Stimulated activated CD8-positive, alpha-beta memory T cell treated with anti-CD3 and anti-CD28 coated beads, Interleukin-4, amount 100 ng/mL, for 48 hours (primary cell): ENCODE measurements around the gene ANAPC15.

ENCODE experiments used
- DNase-seq: peaks from one replicate; pipeline ENCODE4 v3.0.0-alpha.2; 2020

The ANAPC15 gene

DNA sequence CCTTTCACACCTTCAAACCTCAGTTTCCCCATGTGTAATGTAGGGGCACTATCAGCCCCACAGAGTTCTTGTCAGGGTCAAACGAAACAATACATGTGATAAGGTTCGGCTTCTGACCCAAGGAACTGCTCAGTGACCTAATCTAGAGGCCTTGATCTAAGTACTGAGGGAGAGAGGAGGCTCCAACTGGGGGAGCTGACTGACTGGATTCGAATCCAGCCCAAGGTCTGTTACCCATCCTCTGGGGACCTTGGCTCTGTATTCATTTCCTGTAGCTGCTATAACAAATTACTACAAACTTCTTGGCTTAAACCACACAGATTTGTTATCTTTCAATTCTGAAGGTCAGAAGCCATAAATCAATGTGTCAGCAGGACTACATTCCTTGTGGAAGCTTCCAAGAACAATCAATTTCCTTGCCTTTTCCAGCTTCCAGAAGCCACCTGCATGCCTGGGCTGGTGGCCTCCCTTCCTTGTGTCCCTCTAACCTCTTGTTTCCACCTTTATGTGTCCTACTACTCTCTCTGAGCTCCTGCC lies 10.7 kb upstream of the ANAPC15 start:
- no peak for DNase-seq

DNA sequence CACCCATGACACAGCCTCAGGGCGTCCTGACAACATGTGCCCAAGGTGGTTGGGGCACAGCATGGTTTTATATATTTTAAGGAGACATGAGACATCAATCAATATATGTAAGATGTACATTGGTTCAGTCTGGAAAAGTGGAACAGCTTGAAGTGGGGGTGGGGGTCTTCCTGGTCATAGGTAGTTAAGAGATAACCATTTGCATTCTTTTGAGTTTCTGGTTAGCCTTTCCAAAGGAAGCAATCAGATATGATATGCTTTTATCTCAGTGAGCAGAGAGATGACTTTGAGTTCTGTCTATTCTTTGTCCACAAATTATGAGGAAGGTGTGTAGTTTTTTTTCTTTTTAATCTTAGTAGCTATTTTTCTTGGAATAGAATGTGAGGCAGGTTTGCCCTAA lies 10.1 kb upstream of the ANAPC15 start:
- DNase-seq, result no peak

GRCh38 chr11:72120930-72121329 lies 8.4 kb upstream of the ANAPC15 start:
- DNase-seq, result no peak

DNA sequence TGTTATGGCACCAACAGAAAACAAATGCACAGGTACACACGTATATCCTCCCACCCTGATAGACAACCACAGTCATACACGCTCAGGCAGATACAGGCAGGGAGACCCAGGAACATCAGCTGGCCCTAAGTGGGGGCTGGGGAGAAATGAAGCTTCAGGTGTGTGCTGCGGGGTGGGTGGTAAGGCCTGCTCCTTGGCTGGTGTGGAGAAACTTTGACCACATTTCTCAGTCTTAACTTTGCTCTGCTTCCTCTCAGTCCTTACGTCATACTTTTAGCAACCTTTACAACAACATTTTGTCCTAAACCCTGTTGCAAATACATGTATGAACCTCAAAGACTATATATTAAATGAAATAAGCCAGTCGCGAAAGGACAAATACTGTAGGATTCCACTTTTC lies 6.7 kb upstream of the ANAPC15 start:
- DNase-seq, result no peak

- DNase-seq, result no peak
Measured at GRCh38 chr11:72116019-72116755, 3.7 kb upstream of the ANAPC15 start.

DNA sequence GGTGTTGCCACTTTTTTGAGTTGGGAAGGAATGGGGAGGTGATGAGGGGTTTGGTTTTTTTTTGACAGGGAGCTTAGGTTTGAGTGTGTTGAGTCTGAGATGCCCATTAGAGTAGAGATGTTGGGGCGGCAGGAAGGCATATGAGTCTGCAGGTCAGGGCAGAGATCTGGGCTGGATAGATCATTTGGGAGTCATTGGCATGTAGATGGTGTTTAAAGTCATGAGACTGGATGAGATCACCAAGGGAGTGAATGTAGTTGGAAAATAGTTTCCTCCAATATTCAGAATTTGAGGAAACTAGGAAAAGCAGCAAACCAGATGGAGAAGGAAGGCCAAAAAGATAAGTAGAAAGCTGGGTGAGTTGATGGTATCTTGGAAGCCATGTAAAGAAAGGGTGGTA lies 2.1 kb upstream of the ANAPC15 start:
- no peak for DNase-seq

GRCh38 chr11:72112978-72113808 lies 698 bp upstream of the ANAPC15 start:
- DNase-seq, result no peak

- DNase-seq, result no peak
Measured at GRCh38 chr11:72111300-72112142, 974 bp downstream of the ANAPC15 start.

DNA sequence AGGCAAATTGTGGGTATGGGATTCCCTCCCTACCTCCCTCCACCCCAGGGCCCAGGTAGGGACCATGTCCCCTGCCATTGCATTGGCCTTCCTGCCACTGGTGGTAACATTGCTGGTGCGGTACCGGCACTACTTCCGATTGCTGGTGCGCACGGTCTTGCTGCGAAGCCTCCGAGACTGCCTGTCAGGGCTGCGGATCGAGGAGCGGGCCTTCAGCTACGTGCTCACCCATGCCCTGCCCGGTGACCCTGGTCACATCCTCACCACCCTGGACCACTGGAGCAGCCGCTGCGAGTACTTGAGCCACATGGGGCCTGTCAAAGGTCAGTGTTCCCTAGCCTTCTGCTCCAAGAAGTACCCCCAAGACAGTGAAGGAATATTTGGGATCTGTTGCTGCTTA lies 6.6 kb downstream of the ANAPC15 start, which contains the start of gene TOMT:
TSS of gene TOMT (plus strand) at position 37 of the 400 bp plus-strand sequence. CDS start at position 65, 28 bp downstream.
- DNase-seq, result no peak

DNA sequence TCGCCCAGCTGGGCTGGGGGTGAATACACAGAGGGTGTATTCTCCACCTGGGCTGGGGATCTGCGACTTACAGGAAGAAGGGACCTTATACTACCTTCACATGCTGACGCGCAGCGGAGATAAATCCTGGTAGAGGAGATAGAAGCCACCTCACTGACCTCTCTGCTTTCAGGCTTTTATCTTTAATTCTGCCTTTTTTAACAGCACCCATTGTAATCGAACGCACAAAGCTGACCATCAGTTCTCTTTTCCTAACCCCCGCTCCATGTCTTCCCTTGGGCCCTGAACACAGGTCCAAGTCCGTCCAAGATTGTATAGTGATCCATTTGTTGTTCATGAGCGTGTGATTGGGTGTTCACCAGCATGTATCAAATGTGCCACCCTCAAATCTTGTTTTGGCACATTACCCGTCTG lies 8.7 kb downstream of the ANAPC15 start:
- no peak for DNase-seq

DNA sequence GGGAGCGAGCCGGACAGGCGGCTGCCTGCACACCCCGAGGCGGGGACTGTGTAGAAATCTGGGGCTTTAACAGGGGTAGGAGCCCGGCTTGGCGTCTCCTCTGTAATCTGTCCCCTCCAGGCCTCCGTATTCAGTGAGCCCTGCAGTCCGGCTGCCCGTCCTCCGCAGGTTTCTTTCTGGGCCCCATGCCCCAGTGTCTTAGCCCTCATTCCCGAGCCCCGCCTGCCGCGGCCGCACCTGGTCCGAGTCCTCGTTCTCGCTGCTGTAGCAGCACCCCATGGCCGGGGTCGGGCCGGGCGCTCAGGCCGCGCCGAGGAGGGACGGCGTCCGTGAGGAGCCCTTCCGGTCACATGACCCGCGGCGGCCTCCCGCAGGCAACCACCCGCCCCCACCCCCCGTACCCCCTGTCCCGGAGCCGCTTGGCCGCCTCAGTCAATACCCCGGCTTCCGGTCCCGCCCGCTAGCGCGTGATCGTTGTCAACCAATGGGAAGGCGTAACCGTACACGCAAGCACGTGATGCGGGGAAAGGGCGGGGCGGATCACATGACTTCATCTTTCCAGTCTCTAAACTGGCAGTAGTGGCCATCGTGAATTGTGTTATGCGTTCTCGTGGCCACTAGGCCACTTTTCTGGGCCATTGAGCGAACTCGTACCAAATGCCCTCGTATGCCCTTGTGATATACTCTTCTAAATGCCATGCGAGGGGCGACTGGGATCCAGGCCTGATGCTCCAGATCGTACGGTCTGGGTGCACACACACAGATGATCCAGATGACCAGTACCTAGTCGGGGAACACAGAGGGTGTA lies 9.3 kb downstream of the ANAPC15 start, which contains the start of gene LAMTOR1:
TSS of gene LAMTOR1 (minus strand) at position 352 of the 808 bp plus-strand sequence. CDS start at position 279, 73 bp downstream.
- peak; percentile 99 for DNase-seq

DNA sequence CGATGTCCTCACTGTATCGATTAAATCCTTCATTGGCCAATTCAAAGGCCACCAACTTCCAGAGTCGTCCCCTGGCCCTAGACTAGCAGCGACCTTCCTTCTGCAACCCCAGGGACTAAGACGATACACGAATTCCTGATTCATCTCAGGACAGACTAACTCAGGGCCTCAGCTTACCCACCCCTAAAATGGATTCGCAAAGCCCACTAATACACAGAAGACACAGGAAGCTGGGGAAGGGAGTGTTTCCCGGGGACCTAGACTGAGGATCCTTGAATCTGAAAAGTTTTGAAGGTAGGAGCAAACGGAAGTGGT lies 9.9 kb downstream of the ANAPC15 start:
- DNase-seq, result no peak

DNA sequence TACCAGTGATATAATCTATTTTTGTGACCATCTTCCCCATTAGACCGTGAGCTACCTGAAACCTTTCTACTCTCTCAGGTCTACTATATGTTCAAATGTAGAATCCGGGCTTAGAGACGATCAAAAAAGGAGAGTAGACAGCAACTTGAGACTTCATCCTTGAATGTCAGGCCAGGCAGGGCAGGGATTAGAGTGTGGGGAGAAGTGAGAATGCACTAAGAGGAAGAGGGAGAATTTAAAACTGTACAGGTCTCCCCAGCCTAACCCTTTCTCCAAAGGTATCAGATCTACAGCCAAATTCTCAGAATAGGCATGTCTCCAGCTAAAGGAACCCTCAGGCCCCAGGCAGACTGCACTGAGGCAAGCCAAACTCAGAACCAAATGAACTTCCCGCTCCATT lies 10.3 kb downstream of the ANAPC15 start:
- DNase-seq, result no peak

- no peak for DNase-seq
Measured at GRCh38 chr11:72100462-72100861, 12.0 kb downstream of the ANAPC15 start.

DNA sequence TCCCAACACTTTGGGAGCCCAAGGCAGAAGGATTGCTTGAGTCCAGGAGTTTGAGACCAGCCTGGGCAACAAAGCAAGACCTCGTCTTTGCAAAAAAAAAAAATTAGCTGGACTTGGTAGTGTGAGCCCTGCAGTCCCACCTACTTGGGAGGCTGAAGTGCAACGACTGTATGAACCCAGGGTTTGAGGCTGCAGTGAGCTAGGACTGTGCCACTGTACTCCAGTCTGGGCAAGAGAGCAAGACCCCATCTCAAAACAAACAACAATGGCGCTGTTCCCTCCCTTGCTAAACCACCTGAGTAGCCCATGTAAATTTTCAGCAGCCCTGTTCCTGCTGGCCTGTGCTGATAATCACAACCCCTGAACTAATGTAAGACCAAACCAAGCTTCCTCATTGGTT lies 12.5 kb downstream of the ANAPC15 start:
- DNase-seq, result no peak

- no peak for DNase-seq
Measured at GRCh38 chr11:72098741-72099140, 13.8 kb downstream of the ANAPC15 start.

- peak; percentile 69 for DNase-seq
Measured at GRCh38 chr11:72091292-72091691, 21.2 kb downstream of the ANAPC15 start.

DNA sequence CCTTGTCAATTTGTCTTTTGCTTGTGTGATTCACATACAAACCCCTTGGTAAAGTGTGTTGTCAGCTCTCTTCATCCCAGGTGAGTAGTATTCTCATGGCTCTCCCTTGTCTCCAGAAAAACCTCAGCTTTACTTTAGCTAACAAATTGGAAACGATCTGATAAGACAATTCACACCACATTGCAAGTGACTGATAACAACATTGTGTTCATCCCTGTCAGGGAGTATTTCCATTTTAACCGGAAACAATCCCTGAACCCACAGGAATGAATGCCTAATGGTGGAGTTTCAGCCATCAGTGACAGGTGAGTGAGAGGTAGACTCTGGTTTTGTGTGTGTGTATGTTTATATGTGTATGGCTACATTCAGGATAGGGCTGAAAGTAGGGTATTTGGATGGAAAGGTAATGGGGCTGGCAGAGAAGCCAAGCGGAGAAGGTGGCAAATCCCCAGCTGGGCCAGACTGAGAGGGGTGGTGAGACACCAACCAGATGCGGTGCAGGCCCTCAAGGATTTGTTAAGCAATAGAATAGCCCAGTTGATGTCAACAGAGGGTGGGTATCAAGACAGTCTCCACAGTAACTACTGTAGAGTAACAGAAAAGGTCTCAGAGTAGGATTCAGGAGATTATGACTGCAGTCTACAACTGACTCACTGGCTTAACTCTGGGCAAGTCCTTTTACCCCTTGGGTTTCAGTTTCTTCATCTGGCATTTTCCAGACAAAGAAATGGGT lies 24.3 kb downstream of the ANAPC15 start:
- DNase-seq, result no peak

DNA sequence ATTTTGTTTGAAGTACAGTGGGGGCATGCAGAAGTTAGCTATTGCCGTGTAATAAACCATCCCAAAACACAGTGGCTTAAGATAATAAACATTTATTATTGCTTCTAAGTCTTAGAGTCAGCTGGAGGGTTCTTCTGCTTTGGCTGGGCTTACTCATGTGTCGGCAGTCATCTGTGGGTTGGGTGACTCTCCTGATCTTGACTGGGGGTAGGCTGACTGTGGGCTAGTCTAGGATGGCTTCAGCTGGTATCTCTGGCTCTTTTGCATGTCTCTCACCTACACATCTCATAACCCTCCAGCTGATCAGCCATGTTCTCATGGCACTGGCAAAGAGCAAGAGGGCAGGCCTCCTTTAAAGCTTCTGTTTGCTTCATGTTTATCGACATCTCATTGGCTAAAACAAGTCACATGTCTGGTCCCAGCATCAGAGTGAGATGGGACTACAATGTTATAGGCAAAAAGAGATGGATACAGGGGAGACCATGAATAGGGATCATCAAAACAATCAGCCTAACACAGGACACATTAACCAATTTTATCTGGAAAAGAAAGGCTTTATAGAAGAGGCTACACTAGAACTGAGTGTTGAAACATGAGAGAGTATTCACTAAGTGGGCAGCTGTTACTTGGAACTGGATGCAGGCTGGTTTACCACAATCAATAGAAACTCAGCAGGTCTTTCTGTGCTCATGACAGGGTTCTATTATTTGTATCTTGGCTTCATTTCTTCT lies 26.7 kb downstream of the ANAPC15 start:
- DNase-seq, result no peak

- DNase-seq, result no peak
Measured at GRCh38 chr11:72084965-72085364, 27.5 kb downstream of the ANAPC15 start.

GRCh38 chr11:72084076-72084475 lies 28.4 kb downstream of the ANAPC15 start:
- no peak for DNase-seq
